Measurements from ENCODE around the gene JTB. TPM values are rescaled to one million over a fixed set of nuclear protein-coding genes. Genes with fewer than 3 reads are reported as not detected.
A peak's percentile ranks its signal among the peaks of the same experiment; 100 is the strongest.

Gene JTB
- total RNA-seq, 2 experiments from 2014 or later, result 111 to 124 TPM

DNA sequence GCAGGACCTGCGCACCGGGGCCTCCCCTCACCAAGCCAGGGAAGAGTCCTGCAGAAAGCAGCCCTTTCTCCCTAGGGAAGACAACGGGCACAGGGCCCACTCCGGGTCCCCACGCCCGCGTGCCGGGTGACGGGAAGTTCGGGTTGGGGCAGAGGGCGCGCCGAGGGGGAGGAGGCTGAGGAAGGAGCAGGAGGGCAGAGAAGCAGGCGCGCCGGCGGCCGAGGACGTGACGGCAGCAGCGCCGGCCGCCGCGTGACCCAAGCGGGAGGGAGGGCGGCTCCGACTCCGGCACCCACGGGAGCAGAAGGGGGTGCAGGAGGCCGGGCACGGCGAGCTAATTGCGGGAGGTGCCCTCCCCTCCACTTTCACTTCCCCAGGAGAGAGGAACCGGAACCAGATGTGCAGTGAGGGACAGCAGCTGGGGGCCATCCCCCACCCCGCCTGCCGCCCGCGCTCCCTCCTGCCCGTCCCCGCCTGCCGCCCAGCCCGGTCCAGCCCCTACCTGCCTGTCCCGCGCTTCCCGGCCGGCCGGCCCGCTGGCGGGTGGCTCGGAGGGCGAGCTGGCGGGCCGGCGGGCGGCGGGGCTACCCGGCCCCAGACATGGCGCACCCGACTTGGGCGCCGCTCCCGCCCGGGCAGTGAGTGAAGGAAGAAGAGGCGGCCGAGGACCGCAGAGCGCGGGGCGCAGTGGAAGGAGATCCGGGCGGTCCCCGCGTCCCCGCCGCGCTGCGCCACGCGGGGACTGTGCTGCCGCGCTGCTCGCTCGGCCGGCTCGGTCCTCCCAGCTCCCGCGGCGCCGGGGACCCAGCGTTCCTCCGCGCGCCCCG, 31.5 kb downstream of the JTB start:
- Mint-ChIP-seq H3K36me3 (ENCODE audit: low read depth) (peaks cover 50% of the 10 kb centered on the region), H3K9me3 (no peaks in the 10 kb centered on the region), H3K27me3 (no peaks in the 10 kb centered on the region), H3K27ac (peak overlapping the region; percentile 97), H3K4me3 (peak overlapping the region; percentile 95), H3K4me1 (peaks cover 29% of the 10 kb centered on the region)
- ChIA-PET POLR2A (interaction anchor here (0.7 to 1.4 kb wide), 3 partner anchors 17 to 44 kb away, joined by 3 to 6 read pairs (median 4); partner anchors contain the start of genes RPS27 and SLC39A1), CTCF (interaction anchor here (0.9 to 3.9 kb wide), 18 partner anchors 9 to 167 kb away, joined by 3 to 38 read pairs (median 6); partner anchors contain the start of genes CREB3L4, CRTC2, GATAD2B and JTB)
- DNase-seq, result peak; percentile 73

DNA sequence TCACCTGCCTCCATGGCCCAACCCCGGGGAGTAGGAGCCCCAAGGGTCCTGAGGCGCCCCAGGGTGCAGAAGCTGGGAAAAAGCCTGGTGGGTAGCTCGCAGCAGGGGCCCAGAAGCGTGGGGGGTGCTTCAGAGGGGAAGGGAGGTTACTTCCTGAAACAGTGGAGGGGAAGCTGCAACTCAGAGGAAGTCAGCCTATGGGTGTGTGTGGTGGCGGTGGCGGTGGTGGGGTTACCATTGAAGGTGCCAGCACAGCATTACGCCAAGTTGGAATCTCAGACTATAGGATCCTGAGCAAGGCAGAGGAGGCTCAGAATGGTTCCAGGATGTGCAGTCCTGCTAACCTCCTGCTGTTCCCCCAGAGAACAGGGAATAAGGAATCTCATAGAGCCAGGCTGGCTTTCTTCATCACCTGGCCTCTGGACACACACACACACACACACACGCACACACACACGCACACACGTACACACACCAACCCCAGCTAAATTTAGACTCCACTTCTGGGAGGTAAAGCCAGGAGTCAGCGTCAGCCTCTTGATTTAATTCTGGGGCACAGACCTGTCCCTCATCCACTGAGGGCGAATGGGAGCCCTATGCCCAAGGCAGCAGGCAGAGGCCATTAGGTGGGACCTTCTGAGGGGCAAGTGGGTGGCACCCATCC, 32.2 kb downstream of the JTB start:
- Mint-ChIP-seq H3K9me3 (no peaks in the 10 kb centered on the region), H3K27me3 (no peaks in the 10 kb centered on the region), H3K4me3 (peak overlapping the region; percentile 95), H3K4me1 (peaks cover 33% of the 10 kb centered on the region), H3K27ac (peak overlapping the region; percentile 97), H3K36me3 (ENCODE audit: low read depth) (peaks cover 48% of the 10 kb centered on the region)
- peak; percentile 89 for DNase-seq
- CTCF ChIA-PET, result interaction anchor here (0.6 to 3.9 kb wide), 17 partner anchors 8 to 217 kb away, joined by 3 to 38 read pairs (median 9); partner anchors contain the start of genes CREB3L4, CRTC2, GATAD2B and JTB
- POLR2A ChIA-PET, result interaction anchor here (0.7 to 1.6 kb wide), 5 partner anchors 17 to 45 kb away, joined by 3 to 6 read pairs (median 4); partner anchors contain the start of genes GATAD2B, RPS27 and SLC39A1

DNA sequence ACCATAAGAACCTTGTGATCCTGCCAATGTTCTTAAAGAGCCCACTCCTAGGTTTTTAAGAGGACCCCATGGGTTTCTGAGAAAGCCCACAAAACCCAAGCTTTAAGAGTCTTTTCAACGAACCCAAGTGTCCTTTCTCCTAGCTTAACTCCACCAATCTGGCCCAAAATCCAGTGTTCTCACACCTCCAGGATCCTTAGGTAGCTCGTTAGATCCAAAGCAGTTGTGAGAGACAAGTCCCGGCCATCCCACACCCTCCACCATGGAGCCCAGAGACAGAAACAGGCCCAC, 32.7 kb downstream of the JTB start:
- no peaks in the 10 kb centered on the region for H3K27me3 Mint-ChIP-seq
- H3K4me3 Mint-ChIP-seq, result peak overlapping the region; percentile 95
- ChIA-PET POLR2A (interaction anchor here (0.7 to 1.6 kb wide), 3 partner anchors 22 to 46 kb away, joined by 3 to 4 read pairs (median 3); partner anchors contain the start of genes GATAD2B and RPS27), CTCF (interaction anchor here (0.6 to 3.9 kb wide), 11 partner anchors 10 to 217 kb away, joined by 3 to 38 read pairs (median 9); partner anchors contain the start of genes CREB3L4, CRTC2, GATAD2B and JTB)
- peak overlapping the region; percentile 97 for H3K27ac Mint-ChIP-seq
- H3K4me1 Mint-ChIP-seq, result peaks cover 33% of the 10 kb centered on the region
- DNase-seq, result no peak
- H3K9me3 Mint-ChIP-seq, result no peaks in the 10 kb centered on the region
- peaks cover 48% of the 10 kb centered on the region for H3K36me3 Mint-ChIP-seq (ENCODE audit: low read depth)

DNA sequence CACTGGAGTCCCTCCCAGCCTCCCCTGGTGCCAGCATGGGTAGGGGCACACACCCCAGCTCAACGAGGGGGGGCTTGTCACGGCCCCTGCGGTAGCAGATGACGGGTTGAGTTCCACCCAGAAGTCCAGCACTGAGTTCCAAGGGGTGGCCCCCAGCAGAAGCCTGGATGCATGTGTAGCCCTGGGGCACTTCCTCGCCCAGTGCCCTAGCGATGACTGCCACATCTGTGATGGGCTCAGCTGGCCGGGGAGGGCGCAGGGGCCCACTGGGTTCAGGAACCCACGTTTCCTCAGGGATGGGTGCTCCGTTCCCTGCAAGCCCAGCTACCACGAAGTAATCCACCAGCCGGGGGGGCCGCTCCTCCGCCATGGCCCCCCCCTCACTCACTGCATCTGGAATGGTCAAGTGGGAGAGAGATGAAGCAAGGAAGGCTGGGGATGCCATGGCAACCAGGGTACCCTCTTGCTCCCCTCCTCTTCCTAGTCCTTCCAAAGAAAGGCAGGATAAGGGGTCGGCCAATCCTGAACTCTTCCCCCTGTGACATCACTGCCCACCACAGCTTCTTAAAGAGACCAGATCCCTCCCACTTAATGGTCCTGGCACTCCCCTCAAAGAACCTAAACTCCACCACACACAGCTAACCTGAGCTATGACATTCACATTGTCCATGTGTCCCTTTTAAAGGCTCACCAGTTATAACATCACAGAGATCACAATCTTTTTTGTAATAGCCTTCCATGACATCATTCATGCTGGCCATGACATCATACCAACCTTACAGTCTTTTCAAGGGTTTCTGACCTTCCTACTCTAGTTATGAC, 33.3 kb downstream of the JTB start:
- H3K27ac Mint-ChIP-seq, result peak overlapping the region; percentile 97
- H3K4me3 Mint-ChIP-seq, result peak overlapping the region; percentile 95
- H3K4me1 Mint-ChIP-seq, result peaks cover 33% of the 10 kb centered on the region
- H3K9me3 Mint-ChIP-seq, result no peaks in the 10 kb centered on the region
- peaks cover 53% of the 10 kb centered on the region for H3K36me3 Mint-ChIP-seq (ENCODE audit: low read depth)
- POLR2A ChIA-PET, result interaction anchor here (0.6 to 1.6 kb wide), 3 partner anchors 13 to 46 kb away, joined by 3 to 4 read pairs (median 3); partner anchors contain the start of gene RPS27
- peak; percentile 24 for DNase-seq
- CTCF ChIA-PET, result interaction anchor here (0.6 to 3.9 kb wide), 11 partner anchors 10 to 218 kb away, joined by 3 to 38 read pairs (median 9); partner anchors contain the start of genes CREB3L4, CRTC2, GATAD2B and JTB
- no peaks in the 10 kb centered on the region for H3K27me3 Mint-ChIP-seq

DNA sequence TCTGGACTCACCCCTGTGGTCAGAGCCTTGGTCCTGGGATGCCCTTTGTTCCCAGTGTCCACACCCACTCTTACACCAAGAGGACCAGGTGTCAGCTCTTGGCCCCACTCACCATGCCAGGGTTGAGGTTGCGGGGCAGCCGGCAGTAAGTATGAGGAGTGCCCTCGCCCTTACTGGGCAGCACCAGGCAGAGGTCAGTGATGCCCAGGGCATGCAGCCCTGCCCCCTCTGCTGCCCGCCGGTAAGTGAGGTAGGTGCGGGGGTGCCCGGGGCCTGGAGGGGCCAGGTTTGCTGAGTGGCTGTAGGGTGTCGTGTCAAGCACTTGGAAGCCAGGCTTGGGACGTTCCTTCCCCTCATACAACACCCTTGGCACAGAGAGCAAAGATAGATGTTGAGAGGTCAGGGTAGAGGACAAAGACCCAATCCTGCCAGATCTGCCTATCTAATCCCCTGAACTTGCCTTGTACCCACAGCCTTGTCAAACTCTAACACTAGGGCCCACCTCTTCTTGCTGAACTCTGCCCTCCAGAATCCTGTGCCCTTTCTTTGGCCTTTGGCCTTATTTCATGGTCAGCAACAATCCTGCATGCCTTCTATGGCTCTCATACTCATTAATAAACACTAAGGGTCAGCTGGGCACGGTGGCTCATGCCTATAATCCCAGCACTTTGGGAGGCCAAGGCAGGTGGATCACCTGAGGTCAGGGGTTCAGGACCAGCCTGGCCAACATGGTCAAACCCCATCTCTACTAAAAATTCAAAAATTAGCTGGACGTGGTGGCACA, 34.5 kb downstream of the JTB start:
- no peak for DNase-seq
- POLR2A ChIA-PET, result interaction anchor here (0.6 kb wide), 1 partner anchor 22 kb away, joined by 4 read pairs; no protein-coding TSS in a partner anchor
- Mint-ChIP-seq H3K36me3 (ENCODE audit: low read depth) (peaks cover 49% of the 10 kb centered on the region), H3K4me3 (no peak overlapping the region), H3K27me3 (no peaks in the 10 kb centered on the region), H3K27ac (no peak overlapping the region), H3K9me3 (no peaks in the 10 kb centered on the region), H3K4me1 (peaks cover 31% of the 10 kb centered on the region)
- CTCF ChIA-PET, result interaction anchor here (0.6 to 2.2 kb wide), 3 partner anchors 12 to 20 kb away, joined by 3 to 10 read pairs (median 5); partner anchors contain the start of gene GATAD2B

DNA sequence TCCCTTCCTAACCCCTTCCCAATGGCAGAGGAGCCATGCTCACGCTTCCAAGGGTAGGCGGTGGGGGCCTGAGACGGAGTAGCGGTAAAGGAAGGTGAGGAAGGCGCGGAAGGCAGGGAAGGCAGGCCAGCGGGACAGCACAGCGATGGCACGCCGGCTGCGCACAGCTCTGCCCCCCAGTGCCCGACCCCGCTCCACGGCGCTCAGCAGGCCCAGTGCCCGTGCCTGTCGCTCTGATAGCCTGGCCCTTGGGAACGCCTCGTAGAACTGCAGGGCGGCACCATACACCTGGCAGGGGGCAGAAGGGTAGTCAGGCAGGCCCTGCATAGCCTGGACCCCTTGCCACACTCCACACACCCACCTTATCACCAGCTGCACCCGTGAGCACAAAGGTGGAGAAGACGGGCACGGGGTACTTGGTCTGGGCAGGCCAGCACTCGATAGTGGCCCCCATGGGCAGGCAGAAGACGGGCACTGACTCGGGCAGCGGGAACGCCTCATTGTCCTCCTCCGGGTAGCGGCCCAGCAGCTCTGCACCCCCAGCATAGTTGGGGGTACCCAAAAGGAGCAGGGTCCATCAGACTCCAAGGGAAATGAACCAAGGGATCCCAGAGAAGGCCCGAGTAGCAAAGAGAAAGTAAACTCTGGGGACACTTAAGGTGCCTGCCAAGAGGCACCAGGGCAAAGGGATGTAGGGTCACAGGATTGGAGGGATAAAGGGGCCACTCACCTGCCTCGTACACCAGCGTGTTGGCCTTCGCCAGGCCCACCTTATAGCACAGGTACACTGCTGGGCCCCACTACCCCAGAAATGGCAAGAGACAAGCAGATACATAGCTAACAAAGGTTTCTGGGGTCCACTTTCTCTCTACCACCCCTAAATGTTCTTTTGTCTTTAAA, 35.4 kb downstream of the JTB start:
- CTCF ChIA-PET, result interaction anchor here (0.6 to 1.2 kb wide), 3 partner anchors 11 to 133 kb away, joined by 3 to 7 read pairs (median 5); no protein-coding TSS in a partner anchor
- POLR2A ChIA-PET, result no interaction called here
- H3K27me3 Mint-ChIP-seq, result no peaks in the 10 kb centered on the region

DNA sequence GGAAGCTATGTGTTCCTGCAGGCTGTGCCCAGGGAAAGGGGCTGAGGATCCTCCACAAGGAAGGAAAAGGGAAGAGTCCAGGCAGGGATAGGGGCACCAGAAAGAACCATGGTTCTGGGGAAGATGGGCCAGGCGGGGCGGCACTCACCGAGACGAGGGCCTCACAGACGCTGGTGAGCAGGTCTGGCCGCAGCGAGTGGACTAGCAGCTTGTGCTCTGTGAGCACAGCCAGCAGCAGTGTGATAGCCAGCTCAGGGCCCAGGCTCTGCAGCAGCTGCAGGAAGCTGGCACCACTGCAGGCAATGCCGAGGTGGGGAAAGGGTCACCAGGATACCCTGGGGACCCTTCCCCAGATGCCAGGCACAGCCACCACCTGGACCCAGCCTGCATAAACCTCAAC, 36.7 kb downstream of the JTB start:
- ChIA-PET POLR2A (no interaction called here), CTCF (interaction anchor here (0.5 to 2.0 kb wide), 4 partner anchors 15 to 27 kb away, joined by 3 to 6 read pairs (median 4); partner anchors contain the start of gene CREB3L4)
- Mint-ChIP-seq H3K4me3 (no peak overlapping the region), H3K9me3 (no peaks in the 10 kb centered on the region), H3K36me3 (ENCODE audit: low read depth) (peaks cover 66% of the 10 kb centered on the region), H3K27me3 (no peaks in the 10 kb centered on the region), H3K4me1 (peaks cover 28% of the 10 kb centered on the region), H3K27ac (no peak overlapping the region)
- no peak for DNase-seq

More for the DNA sequence above, 35.4 kb downstream of the JTB start:
- no peak overlapping the region for H3K4me3 Mint-ChIP-seq
- no peak for DNase-seq
- peaks cover 54% of the 10 kb centered on the region for H3K36me3 Mint-ChIP-seq (ENCODE audit: low read depth)
- H3K9me3 Mint-ChIP-seq, result no peaks in the 10 kb centered on the region
- H3K27ac Mint-ChIP-seq, result no peak overlapping the region
- peaks cover 30% of the 10 kb centered on the region for H3K4me1 Mint-ChIP-seq

DNA sequence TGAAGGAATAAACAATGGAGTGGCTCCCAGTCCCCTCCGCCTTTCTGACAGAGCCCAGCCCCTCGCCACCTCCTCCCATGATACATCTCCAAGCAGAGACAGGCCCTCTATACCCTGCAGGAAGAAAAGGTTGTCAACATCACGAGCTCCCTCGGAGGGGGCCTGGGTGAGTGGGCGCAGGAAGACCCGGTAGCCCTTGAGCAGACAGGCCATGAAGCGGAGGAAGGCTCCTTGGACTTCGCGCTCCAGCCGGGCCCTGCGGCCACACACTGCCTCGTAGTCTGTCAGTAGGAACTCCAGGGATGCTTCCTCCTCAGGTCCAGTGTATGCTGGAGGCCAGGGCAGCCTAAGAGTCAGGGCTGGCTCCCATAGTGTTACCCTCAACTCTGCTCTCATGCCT, 38.0 kb downstream of the JTB start:
- Mint-ChIP-seq H3K9me3 (no peaks in the 10 kb centered on the region), H3K4me3 (no peak overlapping the region), H3K36me3 (ENCODE audit: low read depth) (peaks cover 64% of the 10 kb centered on the region), H3K4me1 (peaks cover 24% of the 10 kb centered on the region), H3K27me3 (no peaks in the 10 kb centered on the region), H3K27ac (no peak overlapping the region)
- ChIA-PET POLR2A (no interaction called here), CTCF (interaction anchor here (0.9 to 2.0 kb wide), 2 partner anchors 18 to 27 kb away, joined by 3 to 6 read pairs; no protein-coding TSS in a partner anchor)
- DNase-seq, result no peak

DNA sequence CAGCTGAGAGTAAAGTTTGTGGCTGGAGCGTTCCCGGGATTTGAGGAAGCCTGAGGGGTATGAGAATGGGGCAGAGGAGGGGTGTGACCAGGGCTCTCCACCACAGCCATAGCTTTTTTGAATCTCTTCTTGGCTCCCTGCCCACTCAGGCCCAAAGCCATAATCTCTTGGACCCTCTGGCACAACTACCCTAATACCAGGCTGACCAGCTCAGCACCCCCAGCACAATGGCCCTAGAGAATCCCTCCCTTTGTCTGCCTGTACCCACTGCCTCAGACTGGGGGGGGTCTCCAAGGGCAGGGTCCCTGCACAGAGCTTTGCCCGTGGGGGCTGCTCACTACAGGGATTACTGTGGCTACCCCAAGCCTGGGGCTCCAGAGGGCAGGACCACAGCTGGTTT, 38.5 kb downstream of the JTB start:
- POLR2A ChIA-PET, result no interaction called here
- Mint-ChIP-seq H3K4me1 (peaks cover 20% of the 10 kb centered on the region), H3K27me3 (no peaks in the 10 kb centered on the region), H3K36me3 (ENCODE audit: low read depth) (peaks cover 64% of the 10 kb centered on the region), H3K4me3 (no peak overlapping the region), H3K9me3 (no peaks in the 10 kb centered on the region), H3K27ac (no peak overlapping the region)
- no peak for DNase-seq
- CTCF ChIA-PET, result interaction anchor here (2.0 kb wide), 1 partner anchor 18 kb away, joined by 6 read pairs; no protein-coding TSS in a partner anchor

DNA sequence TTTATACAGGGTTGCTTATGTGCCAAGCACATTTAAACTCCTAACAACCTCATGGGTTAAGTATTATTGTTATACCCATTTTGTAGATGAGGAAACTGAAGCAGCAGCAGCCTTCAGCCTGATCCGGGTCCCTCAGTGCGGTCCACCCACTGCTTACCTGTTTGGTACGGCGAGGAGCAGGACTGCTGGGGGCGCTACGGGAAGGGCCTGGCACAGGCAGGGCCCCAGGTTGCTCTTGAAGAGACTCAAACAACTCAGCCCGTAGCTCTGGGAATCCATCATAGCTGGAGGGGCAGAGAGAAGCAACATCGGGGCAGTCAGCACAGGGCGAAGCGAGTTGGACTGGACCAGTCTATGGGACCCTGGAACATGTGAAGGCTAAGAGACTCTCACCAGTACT, 40.1 kb downstream of the JTB start:
- CTCF ChIA-PET, result interaction anchor here (0.8 to 0.9 kb wide), 2 partner anchors 9 kb away, joined by 3 to 5 read pairs; partner anchors contain the start of gene DENND4B
- peaks cover 57% of the 10 kb centered on the region for H3K36me3 Mint-ChIP-seq (ENCODE audit: low read depth)
- POLR2A ChIA-PET, result no interaction called here

More for the DNA sequence above, 40.1 kb downstream of the JTB start:
- no peak overlapping the region for H3K4me3 Mint-ChIP-seq
- H3K4me1 Mint-ChIP-seq, result peaks cover 7% of the 10 kb centered on the region
- H3K27ac Mint-ChIP-seq, result no peak overlapping the region
- DNase-seq, result no peak
- H3K27me3 Mint-ChIP-seq, result no peaks in the 10 kb centered on the region
- H3K9me3 Mint-ChIP-seq, result no peaks in the 10 kb centered on the region
